GM18517 (cell line): ENCODE measurements around the gene DTNBP1.

Source experiments
- ATAC-seq: cut with Tn5 transposase; IDR thresholded peaks from one replicate; pipeline ENCODE4 v1.9.1; 2021; ENCODE audit warnings: mild to moderate bottlenecking, moderate library complexity; ENCODE audit not compliant: unreplicated experiment

Gene DTNBP1

DNA sequence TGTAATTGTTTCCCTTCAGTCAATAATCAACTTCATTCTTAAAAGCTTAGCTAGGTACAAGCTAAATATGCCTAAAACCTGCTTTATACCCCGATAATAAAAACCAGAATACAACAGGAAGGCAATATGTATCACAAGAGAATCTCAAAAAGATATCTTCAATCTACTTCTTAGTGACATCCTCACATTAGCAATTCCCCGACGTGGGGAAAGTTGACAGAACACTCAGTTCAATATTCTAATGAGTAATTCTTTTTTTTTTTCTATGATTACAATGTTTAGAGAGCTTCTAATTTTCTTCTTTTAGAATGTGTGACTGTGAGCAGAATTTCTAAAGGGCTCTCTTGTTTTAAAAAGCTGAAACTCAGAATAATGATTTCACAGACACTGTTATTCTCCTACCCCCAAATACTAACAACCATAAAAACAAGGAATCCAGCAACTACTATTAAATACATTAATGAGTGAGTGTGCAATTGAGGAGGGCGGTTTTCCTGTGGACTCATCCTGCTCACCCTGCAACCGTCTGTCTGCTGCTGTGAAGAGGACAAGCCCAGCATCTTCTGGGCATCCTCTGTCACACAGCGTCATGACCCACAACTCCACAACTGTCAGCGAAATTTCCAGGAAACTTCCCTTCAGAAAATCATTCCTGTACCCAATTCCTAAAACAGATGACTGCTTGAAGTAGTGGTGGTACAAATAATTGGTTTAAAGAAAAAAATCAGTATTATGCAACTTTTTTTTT lies 68.1 kb downstream of the DTNBP1 start:
- ATAC-seq, result no peak

DNA sequence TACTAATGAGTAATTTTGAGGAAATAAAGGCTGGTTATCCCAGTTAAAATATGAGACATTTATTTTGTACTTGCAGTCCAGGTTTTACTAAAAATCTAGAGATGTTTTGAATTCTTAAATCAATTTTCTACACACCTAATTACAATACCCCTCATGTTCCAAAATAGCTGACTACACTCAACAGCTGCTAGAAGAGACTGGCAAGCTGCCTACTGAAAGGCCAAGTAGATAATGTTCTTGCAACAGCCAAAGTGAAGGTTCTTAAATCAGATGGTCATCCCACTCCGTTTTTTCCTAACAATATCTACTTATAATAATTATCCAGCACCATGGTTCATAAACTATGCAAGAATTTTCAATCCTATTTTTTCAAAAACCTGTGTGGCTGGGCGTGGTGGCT lies 69.0 kb downstream of the DTNBP1 start:
- no peak for ATAC-seq

DNA sequence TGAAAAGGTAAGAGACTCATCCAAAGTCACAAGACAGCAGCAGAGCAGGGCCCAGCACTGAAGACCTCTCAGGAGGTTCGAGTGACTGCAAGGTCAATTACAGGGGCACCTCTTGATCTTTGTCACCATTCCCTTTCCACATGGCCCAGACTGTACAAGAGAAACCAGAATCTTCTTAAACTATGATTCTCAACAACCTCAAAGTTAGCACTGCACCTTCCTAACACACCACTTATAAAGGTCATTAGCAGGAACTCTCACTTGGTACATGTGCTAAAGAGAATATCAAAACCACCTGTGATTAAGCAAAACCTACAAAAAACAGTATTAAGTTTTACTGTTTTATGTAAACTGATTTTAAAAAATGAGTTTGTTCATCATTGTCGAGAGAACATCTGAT lies 70.2 kb downstream of the DTNBP1 start:
- no peak for ATAC-seq

DNA sequence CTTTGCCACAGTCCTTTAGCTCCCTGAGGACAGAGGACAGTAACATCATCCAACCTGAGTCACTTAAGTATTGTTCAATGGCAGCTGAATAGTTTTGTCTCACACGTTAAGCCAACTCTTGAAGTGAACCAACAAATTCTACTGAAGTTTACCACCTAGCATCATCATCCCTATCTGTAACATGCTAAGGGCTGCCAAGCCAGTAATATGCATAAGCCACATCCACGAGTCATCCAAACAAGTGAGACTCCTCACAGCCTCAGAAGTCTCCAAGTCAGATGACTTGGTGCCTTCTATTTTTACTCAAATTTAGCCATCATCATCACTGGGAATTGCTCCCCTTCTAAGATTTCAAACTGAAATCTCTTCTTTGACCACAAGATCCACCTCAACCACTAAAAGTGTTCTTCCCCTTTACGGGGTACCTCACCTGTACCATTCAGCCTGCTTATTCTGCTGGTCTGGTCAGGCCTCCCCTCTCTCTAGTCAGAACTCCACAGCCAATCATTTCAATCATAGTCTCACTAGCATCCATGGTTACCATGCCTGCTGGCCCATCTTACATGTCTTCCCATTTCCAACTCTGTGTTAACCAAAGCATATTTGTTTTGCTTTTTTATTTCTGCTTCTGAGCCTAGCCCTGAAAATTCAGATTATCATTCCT lies 73.7 kb downstream of the DTNBP1 start:
- ATAC-seq, result no peak

- ATAC-seq, result no peak
These were observed 76.3 kb downstream of the DTNBP1 start for GRCh38 chr6:15586503-15586902.

- no peak for ATAC-seq
These were observed 77.0 kb downstream of the DTNBP1 start for GRCh38 chr6:15585760-15586214.

DNA sequence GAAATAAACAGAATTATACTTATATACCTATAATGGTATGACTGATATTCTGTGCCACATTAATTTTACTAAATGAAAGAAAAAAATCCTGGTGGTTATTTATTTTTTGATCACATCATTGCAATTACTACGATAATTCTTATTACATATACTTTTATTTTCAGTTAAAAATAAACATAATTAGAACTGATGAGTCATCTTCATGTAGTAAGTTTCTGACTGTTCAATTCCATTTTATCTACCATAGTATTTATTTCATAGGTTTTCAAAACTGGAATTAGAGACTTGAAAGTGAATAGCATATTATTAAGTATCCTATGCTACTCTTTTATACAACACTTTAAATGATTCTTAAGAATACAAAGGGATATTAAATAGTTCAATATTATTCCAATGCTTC lies 80.3 kb downstream of the DTNBP1 start:
- ATAC-seq, result no peak

DNA sequence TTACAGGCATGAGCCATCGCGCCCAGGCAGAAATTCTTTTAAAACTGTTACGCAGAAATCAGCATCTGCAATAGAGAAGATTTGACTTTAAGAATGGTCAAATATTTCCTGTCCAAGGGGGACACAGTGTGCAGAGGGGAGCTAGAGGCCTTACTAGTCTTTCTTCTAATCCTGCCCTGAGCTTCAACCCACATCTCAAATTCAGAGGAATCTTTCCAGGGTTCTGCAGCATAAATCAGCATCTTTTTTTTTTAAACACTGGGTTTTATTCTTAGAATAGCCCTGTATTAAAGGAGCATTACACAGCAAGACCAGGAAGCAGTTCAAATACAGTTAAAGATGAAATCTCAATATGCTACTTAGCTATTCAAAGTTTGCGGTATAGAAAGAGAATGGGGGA lies 81.1 kb downstream of the DTNBP1 start:
- ATAC-seq, result no peak

GRCh38 chr6:15580326-15580725 lies 82.5 kb downstream of the DTNBP1 start:
- no peak for ATAC-seq

DNA sequence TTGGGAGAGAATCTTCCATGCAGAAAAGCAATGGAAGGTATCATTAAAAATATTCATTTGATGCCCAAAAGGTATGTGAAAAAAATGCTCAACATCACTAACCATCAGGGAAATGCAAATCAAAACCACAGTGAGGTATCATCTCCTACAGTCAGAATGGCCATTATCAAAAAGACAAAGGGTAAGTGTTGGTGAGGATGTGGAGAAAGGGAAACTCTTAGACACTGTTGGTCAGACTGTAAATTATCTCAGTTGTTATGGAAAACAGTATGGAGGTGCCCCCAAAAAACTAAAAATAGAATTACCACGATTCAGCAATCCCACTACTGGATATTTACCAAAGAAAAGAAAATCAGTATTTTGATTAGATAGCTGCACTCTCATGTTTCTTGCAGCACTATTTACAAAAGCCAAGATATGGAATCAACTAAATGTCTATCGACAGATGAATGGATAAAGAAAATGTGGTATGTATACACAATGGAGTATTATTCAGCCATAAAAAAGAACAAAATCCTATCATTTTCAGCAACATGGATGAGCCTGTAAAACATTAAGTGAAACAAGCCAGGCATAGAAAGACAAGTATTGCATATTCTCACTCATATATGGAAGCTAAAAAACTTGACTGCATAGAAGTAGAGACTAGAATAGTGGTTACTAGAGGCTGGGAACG lies 84.0 kb downstream of the DTNBP1 start:
- no peak for ATAC-seq

- no peak for ATAC-seq
These were observed 85.2 kb downstream of the DTNBP1 start for GRCh38 chr6:15577550-15578171.

GRCh38 chr6:15577106-15577505 lies 85.7 kb downstream of the DTNBP1 start:
- no peak for ATAC-seq

GRCh38 chr6:15575357-15576033 lies 87.3 kb downstream of the DTNBP1 start:
- no peak for ATAC-seq

GRCh38 chr6:15574486-15574885 lies 88.3 kb downstream of the DTNBP1 start:
- no peak for ATAC-seq

GRCh38 chr6:15574023-15574422 lies 88.8 kb downstream of the DTNBP1 start:
- no peak for ATAC-seq

- no peak for ATAC-seq
These were observed 89.4 kb downstream of the DTNBP1 start for GRCh38 chr6:15573384-15573783.

DNA sequence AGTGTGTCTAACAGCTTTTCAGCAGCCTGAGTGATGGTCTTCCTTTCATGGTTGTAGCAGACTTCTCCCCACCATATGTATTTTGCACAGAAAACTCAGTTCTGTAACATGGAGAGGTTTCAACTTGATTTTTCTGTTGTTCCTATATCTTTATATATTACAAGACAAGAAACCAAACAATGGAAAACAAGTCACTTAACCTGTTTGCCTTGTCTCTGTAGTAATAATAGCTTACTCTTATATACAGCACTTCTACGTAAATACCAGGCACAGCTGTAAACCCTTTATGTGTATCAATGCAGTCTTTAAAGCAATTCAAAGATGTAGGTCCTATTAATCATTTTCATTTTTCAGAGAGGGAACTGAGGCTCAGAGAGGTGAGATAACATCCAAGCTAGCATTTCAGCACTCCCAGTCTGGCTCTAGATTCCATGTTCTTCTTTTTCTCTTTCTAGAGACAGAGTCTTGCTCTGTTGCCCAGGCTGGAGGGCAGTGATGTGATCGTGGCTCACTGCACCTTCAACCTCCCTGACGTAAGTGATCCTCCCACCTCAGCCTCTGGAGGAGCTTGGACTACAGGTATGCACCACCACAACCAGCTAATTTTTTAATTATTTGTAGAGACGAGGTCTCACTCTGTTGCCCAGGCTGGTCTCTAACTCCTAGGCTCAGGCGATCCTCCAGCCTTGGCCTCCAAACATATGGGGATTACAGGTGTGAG lies 90.4 kb downstream of the DTNBP1 start:
- no peak for ATAC-seq

- ATAC-seq, result no peak
These were observed 92.7 kb downstream of the DTNBP1 start for GRCh38 chr6:15570171-15570570.

GRCh38 chr6:15569035-15569995 lies 93.5 kb downstream of the DTNBP1 start:
- no peak for ATAC-seq
